ENCODE data around the gene RNF112. TPM values are rescaled to one million over a fixed set of nuclear protein-coding genes. Genes with fewer than 3 reads are reported as not detected.
"Not testable (repeated sequence)": the region's sequence is repeated elsewhere in the genome, so short reads cannot be mapped to it uniquely, and the experiment has no call there.

RNF112 gene
- total RNA-seq, 6 donors from 2014 or later, result 0.69 to 6.3 (median 2.1) TPM

GRCh38 chr17:19460700-19461099 lies 49.7 kb downstream of the RNF112 start:
- Histone ChIP-seq H3K36me3 (no peaks in the 10 kb centered on the region), H3K27ac (no peak overlapping the region), H3K9me3 (no peaks in the 10 kb centered on the region), H3K27me3 (no peaks in the 10 kb centered on the region), H3K4me3 (no peak overlapping the region), H3K4me1 (peaks cover 9 to 21% (median 18%) of the 10 kb centered on the region in 4 donors)
- 74 to 80% methylated on average over 3 of the region's 3 CpGs for WGBS, 2 donors
- no peak for DNase-seq
- ATAC-seq (ENCODE audit: low FRiP score in 2 of 2), result no peak
- TF ChIP-seq POLR2A (IDR thresholded peaks at IDR 0.05) (no peak), POLR2AphosphoS5 (IDR thresholded peaks at IDR 0.05) (no peak), EP300 (IDR thresholded peaks at IDR 0.05) (no peak)
- TF ChIP-seq, protein P1, sequence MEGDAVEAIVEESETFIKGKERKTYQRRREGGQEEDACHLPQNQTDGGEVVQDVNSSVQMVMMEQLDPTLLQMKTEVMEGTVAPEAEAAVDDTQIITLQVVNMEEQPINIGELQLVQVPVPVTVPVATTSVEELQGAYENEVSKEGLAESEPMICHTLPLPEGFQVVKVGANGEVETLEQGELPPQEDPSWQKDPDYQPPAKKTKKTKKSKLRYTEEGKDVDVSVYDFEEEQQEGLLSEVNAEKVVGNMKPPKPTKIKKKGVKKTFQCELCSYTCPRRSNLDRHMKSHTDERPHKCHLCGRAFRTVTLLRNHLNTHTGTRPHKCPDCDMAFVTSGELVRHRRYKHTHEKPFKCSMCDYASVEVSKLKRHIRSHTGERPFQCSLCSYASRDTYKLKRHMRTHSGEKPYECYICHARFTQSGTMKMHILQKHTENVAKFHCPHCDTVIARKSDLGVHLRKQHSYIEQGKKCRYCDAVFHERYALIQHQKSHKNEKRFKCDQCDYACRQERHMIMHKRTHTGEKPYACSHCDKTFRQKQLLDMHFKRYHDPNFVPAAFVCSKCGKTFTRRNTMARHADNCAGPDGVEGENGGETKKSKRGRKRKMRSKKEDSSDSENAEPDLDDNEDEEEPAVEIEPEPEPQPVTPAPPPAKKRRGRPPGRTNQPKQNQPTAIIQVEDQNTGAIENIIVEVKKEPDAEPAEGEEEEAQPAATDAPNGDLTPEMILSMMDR (IDR thresholded peaks at IDR 0.05), result no peak

GRCh38 chr17:19461116-19461515 lies 50.1 kb downstream of the RNF112 start:
- Histone ChIP-seq H3K36me3 (no peaks in the 10 kb centered on the region), H3K27ac (no peak overlapping the region), H3K9me3 (no peaks in the 10 kb centered on the region)

DNA sequence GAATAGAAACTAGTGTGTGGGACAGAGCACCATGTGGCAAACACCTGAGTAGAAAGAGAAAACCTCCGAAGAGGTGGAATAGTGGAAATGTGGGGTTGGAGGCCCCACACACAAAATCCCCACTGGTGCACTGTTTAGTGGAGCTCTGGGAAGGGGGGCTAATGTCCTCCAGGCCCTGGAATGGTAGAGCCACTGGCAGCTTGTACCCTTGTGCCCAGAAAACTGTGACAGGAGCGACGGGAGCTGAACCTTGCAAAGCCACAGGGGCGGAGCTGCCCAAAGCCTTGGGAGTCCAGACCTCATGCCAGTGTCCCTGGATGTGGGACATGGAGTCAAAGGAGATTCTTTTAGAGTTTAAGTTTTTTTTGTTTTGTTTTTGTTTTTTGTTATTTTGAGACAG lies 50.6 kb downstream of the RNF112 start:
- ATAC-seq (ENCODE audit: low FRiP score in 2 of 2), result no peak
- Histone ChIP-seq H3K4me1 (peaks cover 9 to 21% (median 18%) of the 10 kb centered on the region in 4 donors), H3K27me3 (no peaks in the 10 kb centered on the region), H3K4me3 (no peak overlapping the region), H3K27ac (no peak overlapping the region), H3K36me3 (no peaks in the 10 kb centered on the region), H3K9me3 (no peaks in the 10 kb centered on the region)
- 91 to 92% methylated on average over 4 of the region's 4 CpGs for WGBS, 2 donors
- TF ChIP-seq POLR2AphosphoS5 (IDR thresholded peaks at IDR 0.05) (no peak), EP300 (IDR thresholded peaks at IDR 0.05) (no peak), POLR2A (IDR thresholded peaks at IDR 0.05) (no peak)
- TF ChIP-seq, protein P1 (IDR thresholded peaks at IDR 0.05), result no peak
- no peak for DNase-seq

More at GRCh38 chr17:19461116-19461515, 50.1 kb downstream of the RNF112 start:
- ATAC-seq (ENCODE audit: low FRiP score in 2 of 2), result no peak
- H3K27me3 ChIP-seq, result no peaks in the 10 kb centered on the region
- TF ChIP-seq POLR2A (IDR thresholded peaks at IDR 0.05) (no peak), POLR2AphosphoS5 (IDR thresholded peaks at IDR 0.05) (no peak)
- H3K4me1 ChIP-seq, result peaks cover 9 to 21% (median 18%) of the 10 kb centered on the region in 4 donors
- no peak for DNase-seq
- no peak overlapping the region for H3K4me3 ChIP-seq

DNA sequence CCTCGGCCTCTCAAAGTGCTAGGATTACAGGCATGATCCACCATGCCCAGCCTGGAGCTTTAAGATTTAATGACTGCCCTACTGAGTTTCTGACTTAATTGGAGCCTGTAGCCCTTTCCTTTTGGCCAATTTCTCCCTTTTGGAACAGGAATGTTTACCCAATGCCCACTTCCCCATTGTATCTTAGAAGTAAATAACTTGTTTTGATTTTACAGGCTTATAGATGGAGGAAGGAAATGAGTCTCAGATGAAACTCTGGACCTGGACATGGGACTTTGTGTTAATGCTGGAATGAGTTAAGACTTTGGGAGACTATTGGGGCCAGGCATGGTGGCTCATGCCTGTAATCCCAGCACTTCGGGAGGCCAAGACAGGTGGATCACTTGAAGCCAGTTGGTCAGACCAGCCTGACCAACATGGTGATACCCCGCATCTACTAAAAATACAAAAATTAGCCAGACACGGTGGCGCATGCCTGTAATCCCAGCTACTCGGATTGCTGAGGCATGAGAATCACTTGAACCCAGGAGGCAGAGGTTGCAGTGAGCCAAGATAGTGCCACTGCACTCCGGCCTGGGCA lies 51.5 kb downstream of the RNF112 start:
- not testable (repeated sequence) for H3K9me3 ChIP-seq, H3K4me3 ChIP-seq, H3K36me3 ChIP-seq, H3K27me3 ChIP-seq, DNase-seq
- peak in 1 of 2 donors; percentile 4 for ATAC-seq (ENCODE audit: low FRiP score in 2 of 2)
- peaks cover 9 to 21% (median 18%) of the 10 kb centered on the region in 4 donors for H3K4me1 ChIP-seq
- peak overlapping the region; percentile 35 to 71 (median 58) for H3K27ac ChIP-seq
- WGBS, 2 donors, result 86 to 93% methylated on average over 7 of the region's 7 CpGs

DNA sequence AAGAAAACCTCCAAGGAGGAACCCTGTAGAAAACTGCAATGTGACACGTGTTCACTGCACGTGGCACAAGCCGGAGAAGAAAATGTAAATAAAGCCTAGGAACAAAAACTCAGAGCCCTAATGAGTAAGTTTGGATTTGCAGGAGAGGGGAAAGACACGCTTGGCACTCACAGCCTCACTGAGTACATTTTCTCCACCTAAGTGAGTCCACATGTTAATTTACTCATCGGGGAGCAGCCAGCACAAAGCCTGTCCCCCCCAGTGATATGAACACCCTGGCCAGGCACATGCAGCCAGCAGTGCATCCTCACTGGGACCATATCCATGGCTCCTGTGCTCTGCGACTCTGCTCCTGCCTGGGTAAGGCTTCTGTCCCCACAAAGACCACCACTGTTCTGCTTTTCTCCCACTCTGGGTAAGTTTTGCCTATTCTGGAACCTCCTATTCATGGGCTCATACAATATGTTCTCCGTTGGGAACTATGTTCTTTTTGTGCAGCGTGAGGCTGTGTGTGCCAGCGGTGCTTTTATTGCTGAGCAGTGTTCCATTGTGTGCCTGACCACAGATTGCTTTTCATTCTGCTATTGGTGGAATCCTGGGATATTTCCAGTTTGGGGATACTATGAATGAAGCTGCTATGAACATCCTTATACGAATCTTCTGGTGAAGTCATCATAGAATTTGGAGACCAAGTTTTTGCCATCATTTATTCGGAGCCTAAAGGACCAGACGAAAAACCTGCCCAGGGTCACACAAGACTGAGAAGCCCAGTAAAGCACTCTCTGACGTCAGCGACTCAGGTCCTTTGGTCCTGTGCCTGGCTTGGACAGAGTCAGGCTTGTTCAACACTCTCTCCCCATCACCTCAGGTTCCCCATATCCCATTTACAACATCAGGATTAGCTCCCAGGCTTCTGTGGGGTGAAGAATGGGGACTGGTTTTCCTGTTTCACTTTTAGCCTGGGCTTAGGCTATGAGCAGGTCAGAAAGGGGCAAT lies 53.3 kb downstream of the RNF112 start:
- Histone ChIP-seq H3K4me3 (no peak overlapping the region), H3K9me3 (no peaks in the 10 kb centered on the region), H3K36me3 (no peaks in the 10 kb centered on the region), H3K27ac (peak overlapping the region in 2 of 4 donors; percentile 57 to 59), H3K27me3 (no peaks in the 10 kb centered on the region), H3K4me1 (peaks cover 9 to 21% (median 18%) of the 10 kb centered on the region in 4 donors)
- TF ChIP-seq, protein P1 (IDR thresholded peaks at IDR 0.05), result no peak
- TF ChIP-seq POLR2A (IDR thresholded peaks at IDR 0.05), result peak in 1 of 4 donors; percentile 12
- peak in 1 of 2 donors; percentile 37 for ATAC-seq (ENCODE audit: low FRiP score in 2 of 2)
- no peak for DNase-seq
- WGBS, 2 donors, result 58 to 74% methylated on average over 14 of the region's 14 CpGs

Small RNAs within 50 kb of the gene (small RNA-seq; reads per million reads assigned to genes)
- 0 reads per million in 4 donors for gene RF00537

Other genes with a start within 250 kb of the RNF112 start
- gene EPN2, start 173.9 kb upstream of the RNF112 start, total RNA-seq, result 10 to 100 TPM; 26.3 to 64.5 (median 47.9) TPM
- gene B9D1, start 48.5 kb upstream of the RNF112 start, total RNA-seq, result 10 to 100 TPM; 11.7 to 52.4 (median 17.5) TPM
- 10 to 100 TPM; 20.1 to 77.2 (median 37.6) TPM for gene MAPK7, start 32.7 kb upstream of the RNF112 start, total RNA-seq
- 100 to 1,000 TPM in 4 of 6 donors, 10 to 100 TPM in 2; 24.1 to 280 (median 175) TPM for gene MFAP4, start 24.0 kb upstream of the RNF112 start, total RNA-seq
- gene SLC47A1, start 122.6 kb downstream of the RNF112 start, total RNA-seq, result 10 to 100 TPM in 4 of 6 donors, 1 to 10 TPM in 2; 6.9 to 20.8 (median 12.0) TPM
- 100 to 1,000 TPM; 116 to 313 (median 194) TPM for gene ALDH3A2, start 237.5 kb downstream of the RNF112 start, total RNA-seq

Measured in upper lobe of left lung (tissue), 6 donors.